NOMO-1 (cell line): ENCODE results near the gene PIGQ.

Experiments
- DNase-seq, 2 experiments: peaks; one replicate each; lab custom pipeline; 2025; ENCODE audit not compliant: unreplicated experiment in 2 of 2; lab: John Stamatoyannopoulos, UW

The PIGQ gene

GRCh38 chr16:566475-567372 is 3.0 kb upstream of the PIGQ start, which contains the start of gene NHLRC4:
Gene NHLRC4 (plus strand): TSS chr16:567005. CDS start chr16:568048, 1,043 bp downstream.
- peak; percentile 64 for DNase-seq

- DNase-seq, result no peak
Measured at GRCh38 chr16:567373-568256, 2.2 kb upstream of the PIGQ start.

- DNase-seq, result no peak
Measured at GRCh38 chr16:568401-569258, 1.1 kb upstream of the PIGQ start.

GRCh38 chr16:572865-573650 is 3.3 kb downstream of the PIGQ start:
- DNase-seq, result no peak

- no peak for DNase-seq
Measured at GRCh38 chr16:574021-574760, 4.4 kb downstream of the PIGQ start.

GRCh38 chr16:575354-576196 is 5.8 kb downstream of the PIGQ start:
- no peak for DNase-seq

- no peak for DNase-seq
Measured at GRCh38 chr16:576197-576822, 6.5 kb downstream of the PIGQ start.

GRCh38 chr16:576823-577201 is 7.0 kb downstream of the PIGQ start:
- DNase-seq, result no peak

GRCh38 chr16:577796-578195 is 8.0 kb downstream of the PIGQ start:
- DNase-seq, result no peak

- no peak for DNase-seq
Measured at GRCh38 chr16:578232-578869, 8.6 kb downstream of the PIGQ start.

GRCh38 chr16:578870-579405 is 9.2 kb downstream of the PIGQ start:
- peak; percentile 67 to 88 for DNase-seq

- no peak for DNase-seq
Measured at GRCh38 chr16:580141-580945, 10.6 kb downstream of the PIGQ start.

- no peak for DNase-seq
Measured at GRCh38 chr16:580946-581498, 11.3 kb downstream of the PIGQ start.

- DNase-seq, result no peak
Measured at GRCh38 chr16:582218-582613, 12.4 kb downstream of the PIGQ start.

- DNase-seq, result no peak
Measured at GRCh38 chr16:582614-583331, 13.0 kb downstream of the PIGQ start.
